Measurements from ENCODE around the gene AP3D1.

GRCh38 chr19:2083174-2083854, 68.1 kb downstream of the AP3D1 start:
- TF ChIP-seq POLR2A (IDR thresholded peaks at IDR 0.05; ENCODE audit: low read depth, low read length) (peak; percentile 41), POLR2AphosphoS5 (IDR thresholded peaks at IDR 0.05; ENCODE audit: low read depth, low read length) (peak; percentile 49; the same call in 1 of the 2 replicates), TAF1 (IDR thresholded peaks at IDR 0.05; ENCODE audit: low read depth, low read length) (peak; percentile 46; the same call in 1 of the 2 replicates)

Data from GM12891 (cell line).